Brain microvascular endothelial cell (primary cell): ENCODE data around the gene KRTAP10-3.

Experiments
- DNase-seq: peaks from one replicate; pipeline ENCODE4 v3.0.0-alpha.2; 2020
- H3K27ac ChIP-seq: fragments of 250-450 bp; sonication (Bioruptor Pico); 2 replicates; pipeline ENCODE4 v1.5.1; 2020; ENCODE audit warnings: mild to moderate bottlenecking, moderate library complexity
- H3K27me3 ChIP-seq: fragments of 250-450 bp; sonication (Bioruptor Pico); replicated peaks from 2 replicates; pipeline ENCODE4 v1.5.1; 2020; ENCODE audit warnings: mild to moderate bottlenecking
- H3K36me3 ChIP-seq: fragments of 250-450 bp; sonication (Bioruptor Pico); replicated peaks from 2 replicates; pipeline ENCODE4 v1.5.1; 2020; ENCODE audit warnings: mild to moderate bottlenecking
- H3K4me3 ChIP-seq: 2 replicates; pipeline ENCODE4 v1.5.1; 2011; ENCODE audit warnings: low read depth, mild to moderate bottlenecking, control low read depth, low read length, moderate library complexity
- CTCF ChIP-seq: IDR thresholded peaks from 2 replicates; pipeline ENCODE4 v1.5.1; 2011; ENCODE audit warnings: low read depth, mild to moderate bottlenecking, moderate library complexity, low read length, control low read depth, inconsistent platforms; ENCODE audit errors: missing control alignments
- in situ Hi-C: cut with HindIII; loops from 2 replicates; pipeline ENCODE4 v1.10.0; 2017; ENCODE audit warnings: low sequenced_read_pairs, low pct_ligation_motif_present

Gene KRTAP10-3

GRCh38 chr21:44571844-44572782 lies 13.5 kb upstream of the KRTAP10-3 start:
- no peak for TF ChIP-seq CTCF
- Histone ChIP-seq H3K36me3 (no peaks in the 10 kb centered on the region), H3K4me3 (no peak overlapping the region), H3K27ac (no peak overlapping the region), H3K27me3 (no peaks in the 10 kb centered on the region)
- no peak for DNase-seq
- in situ Hi-C loops: no loop called here

- Histone ChIP-seq H3K36me3 (no peaks in the 10 kb centered on the region), H3K4me3 (no peak overlapping the region), H3K27me3 (no peaks in the 10 kb centered on the region), H3K27ac (no peak overlapping the region)
- TF ChIP-seq CTCF: no peak
- in situ Hi-C loops: no loop called here
- DNase-seq: no peak
Observed at GRCh38 chr21:44571296-44571695, 12.7 kb upstream of the KRTAP10-3 start.

GRCh38 chr21:44569861-44570517 lies 11.4 kb upstream of the KRTAP10-3 start:
- Histone ChIP-seq H3K27ac (no peak overlapping the region), H3K4me3 (no peak overlapping the region), H3K27me3 (no peaks in the 10 kb centered on the region), H3K36me3 (no peaks in the 10 kb centered on the region)
- no peak for TF ChIP-seq CTCF
- no peak for DNase-seq
- in situ Hi-C loops: no loop called here

- in situ Hi-C loops: no loop called here
- Histone ChIP-seq H3K4me3 (no peak overlapping the region), H3K27me3 (no peaks in the 10 kb centered on the region), H3K36me3 (no peaks in the 10 kb centered on the region), H3K27ac (no peak overlapping the region)
- no peak for TF ChIP-seq CTCF
- no peak for DNase-seq
Observed at GRCh38 chr21:44568667-44569556, 10.3 kb upstream of the KRTAP10-3 start.

- Histone ChIP-seq H3K36me3 (no peaks in the 10 kb centered on the region), H3K27me3 (no peaks in the 10 kb centered on the region), H3K4me3 (no peak overlapping the region), H3K27ac (no peak overlapping the region)
- in situ Hi-C loops: no loop called here
- no peak for TF ChIP-seq CTCF
- DNase-seq: no peak
Observed at GRCh38 chr21:44568261-44568660, 9.7 kb upstream of the KRTAP10-3 start.
